H9 (cell line): ENCODE measurements around the gene TMEM234. TPM values are rescaled to one million over a fixed set of nuclear protein-coding genes. Genes with fewer than 3 reads are reported as not detected.

ENCODE experiments used
- DNase-seq: peaks from one replicate; pipeline ENCODE4 v3.0.0-alpha.2; 2017
- H2AFZ ChIP-seq: one replicate; pipeline ENCODE4 v1.6.1; 2013; ENCODE audit warnings: mild to moderate bottlenecking, low read length, control low read depth, moderate library complexity
- H2AK5ac ChIP-seq: 2 replicates; pipeline ENCODE4 v1.6.1; 2013; ENCODE audit warnings: low read length, control low read depth, mixed read lengths; ENCODE audit not compliant: insufficient read length
- H2BK120ac ChIP-seq: one replicate; pipeline ENCODE4 v1.6.1; 2013; ENCODE audit warnings: low read depth, mild to moderate bottlenecking, low read length, control low read depth, inconsistent platforms; ENCODE audit not compliant: poor library complexity, severe bottlenecking
- H2BK12ac ChIP-seq: 2 replicates; pipeline ENCODE4 v1.6.1; 2013; ENCODE audit warnings: low read length, control low read depth, mixed read lengths, low read depth; ENCODE audit not compliant: insufficient read length
- H2BK15ac ChIP-seq: 2 replicates; pipeline ENCODE4 v1.6.1; 2013; ENCODE audit warnings: low read depth, low read length, control low read depth
- H2BK20ac ChIP-seq: one replicate; pipeline ENCODE4 v1.6.1; 2013; ENCODE audit warnings: low read depth, mild to moderate bottlenecking, low read length, control low read depth, inconsistent platforms; ENCODE audit not compliant: poor library complexity, severe bottlenecking
- H2BK5ac ChIP-seq: 2 replicates; pipeline ENCODE4 v1.6.1; 2013; ENCODE audit warnings: low read length, control low read depth, mixed read lengths; ENCODE audit not compliant: insufficient read length
- H3K14ac ChIP-seq: 2 replicates; pipeline ENCODE4 v1.6.1; 2013; ENCODE audit warnings: low read length, control low read depth; ENCODE audit not compliant: insufficient read depth
- H3K18ac ChIP-seq: 2 replicates; pipeline ENCODE4 v1.6.1; 2013; ENCODE audit warnings: low read depth, mild to moderate bottlenecking, mixed read lengths, low read length, control low read depth; ENCODE audit not compliant: insufficient read length
- H3K23ac ChIP-seq: 2 replicates; pipeline ENCODE4 v1.6.1; 2013; ENCODE audit warnings: low read length, control low read depth, mixed read lengths, low read depth; ENCODE audit not compliant: insufficient read length
- H3K23me2 ChIP-seq: 2 replicates; pipeline ENCODE4 v1.6.1; 2013; ENCODE audit warnings: low read depth, mild to moderate bottlenecking, mixed read lengths, low read length, control low read depth; ENCODE audit not compliant: insufficient read length, poor library complexity, severe bottlenecking
- H3K27ac ChIP-seq: 2 replicates; pipeline ENCODE4 v1.5.1; 2013; ENCODE audit warnings: low read length, control low read depth, mixed read lengths, low read depth; ENCODE audit not compliant: insufficient read length
- H3K27me3 ChIP-seq: 2 replicates; pipeline ENCODE4 v1.6.1; 2013; ENCODE audit warnings: low read length, control low read depth, inconsistent platforms; ENCODE audit not compliant: insufficient read depth
- H3K4ac ChIP-seq: 2 replicates; pipeline ENCODE4 v1.6.1; 2013; ENCODE audit warnings: low read depth, mild to moderate bottlenecking, control low read depth, inconsistent platforms, low read length, moderate library complexity
- H3K4me1 ChIP-seq: 2 replicates; pipeline ENCODE4 v1.6.1; 2013; ENCODE audit warnings: low read length, control low read depth, inconsistent platforms; ENCODE audit not compliant: insufficient read depth
- H3K4me2 ChIP-seq: 2 replicates; pipeline ENCODE4 v1.6.1; 2013; ENCODE audit warnings: low read length, control low read depth, mixed read lengths; ENCODE audit not compliant: insufficient read length, insufficient read depth
- H3K56ac ChIP-seq: 2 replicates; pipeline ENCODE4 v1.6.1; 2013; ENCODE audit warnings: low read depth, mild to moderate bottlenecking, mixed read lengths, low read length, control low read depth; ENCODE audit not compliant: insufficient read length
- H3K79me1 ChIP-seq: 2 replicates; pipeline ENCODE4 v1.6.1; 2013; ENCODE audit warnings: low read depth, mild to moderate bottlenecking, moderate library complexity, low read length, control low read depth, inconsistent platforms; ENCODE audit not compliant: insufficient read depth, poor library complexity, severe bottlenecking
- H3K79me2 ChIP-seq: 2 replicates; pipeline ENCODE4 v1.6.1; 2013; ENCODE audit warnings: low read length, control low read depth, inconsistent platforms; ENCODE audit not compliant: insufficient read depth
- H3K9ac ChIP-seq: 2 replicates; pipeline ENCODE4 v1.6.1; 2013; ENCODE audit warnings: low read length, control low read depth, mixed read lengths; ENCODE audit not compliant: insufficient read length; ENCODE audit errors: extremely low read depth
- H3K9me3 ChIP-seq: one replicate; pipeline ENCODE4 v1.6.1; 2013; ENCODE audit warnings: low read depth, low read length, inconsistent platforms; ENCODE audit not compliant: control insufficient read depth
- H3T11ph ChIP-seq: one replicate; pipeline ENCODE4 v1.6.1; 2013; ENCODE audit warnings: mild to moderate bottlenecking, low read length, control low read depth, inconsistent platforms
- H4K20me1 ChIP-seq: one replicate; pipeline ENCODE4 v1.6.1; 2013; ENCODE audit not compliant: control insufficient read depth, insufficient read length, insufficient read depth
- H4K5ac ChIP-seq: 2 replicates; pipeline ENCODE4 v1.6.1; 2013; ENCODE audit warnings: low read depth, mild to moderate bottlenecking, mixed read lengths, low read length, control low read depth; ENCODE audit not compliant: insufficient read length
- H4K8ac ChIP-seq: replicated peaks from 2 replicates; pipeline ENCODE4 v1.6.1; 2013; ENCODE audit warnings: low read length, control low read depth, mixed read lengths, low read depth; ENCODE audit not compliant: insufficient read length
- H4K91ac ChIP-seq: 2 replicates; pipeline ENCODE4 v1.6.1; 2013; ENCODE audit warnings: low read depth, mild to moderate bottlenecking, moderate library complexity, mixed read lengths, low read length, control low read depth; ENCODE audit not compliant: insufficient read length
- H3K27ac Mint-ChIP-seq, 3 experiments: 2 replicates in 2 of 3; 3 replicates in 1 of 3; pipeline ENCODE4 v1.8.0; 2020 to 2021; ENCODE audit warnings: mixed read lengths in 3 of 3, mild to moderate bottlenecking in 1 of 3, moderate library complexity in 1 of 3
- H3K27me3 Mint-ChIP-seq: 2 replicates; pipeline ENCODE4 v1.8.0; 2021; ENCODE audit warnings: low read depth, mild to moderate bottlenecking, moderate library complexity, mixed read lengths
- H3K36me3 Mint-ChIP-seq, 3 experiments: 2 replicates in 2 of 3; 3 replicates in 1 of 3; pipeline ENCODE4 v1.8.0; 2020 to 2021; ENCODE audit warnings: low read depth in 3 of 3, mixed read lengths in 3 of 3; ENCODE audit not compliant: insufficient read depth in 1 of 3
- H3K4me1 Mint-ChIP-seq, 2 experiments: 2 replicates each; pipeline ENCODE4 v1.8.0; 2020; ENCODE audit warnings: mixed read lengths in 2 of 2
- H3K4me3 Mint-ChIP-seq, 2 experiments: 2 replicates in 1 of 2; 3 replicates in 1 of 2; pipeline ENCODE4 v1.8.0; 2020 to 2021; ENCODE audit warnings: mild to moderate bottlenecking in 2 of 2, mixed read lengths in 2 of 2, moderate library complexity in 1 of 2
- H3K9me3 Mint-ChIP-seq, 2 experiments: 2 replicates in 1 of 2; 3 replicates in 1 of 2; pipeline ENCODE4 v1.8.0; 2020; ENCODE audit warnings: mild to moderate bottlenecking in 2 of 2, mixed read lengths in 2 of 2, moderate library complexity in 1 of 2
- CTCF ChIP-seq: fragments of 200-600 bp; sonication (generic); conservative IDR thresholded peaks from 3 replicates; pipeline ENCODE4 v1.8.0; 2021; ENCODE audit warnings: antibody characterized with exemption, mild to moderate bottlenecking
- total RNA-seq: library from RNA; stranded (reverse); gene quantifications from 2 replicates; pipeline ENCODE4 v1.2.1, GENCODE V29; 2021

The TMEM234 gene
- total RNA-seq, 1 experiment from 2014 or later: 19.7 TPM

DNA sequence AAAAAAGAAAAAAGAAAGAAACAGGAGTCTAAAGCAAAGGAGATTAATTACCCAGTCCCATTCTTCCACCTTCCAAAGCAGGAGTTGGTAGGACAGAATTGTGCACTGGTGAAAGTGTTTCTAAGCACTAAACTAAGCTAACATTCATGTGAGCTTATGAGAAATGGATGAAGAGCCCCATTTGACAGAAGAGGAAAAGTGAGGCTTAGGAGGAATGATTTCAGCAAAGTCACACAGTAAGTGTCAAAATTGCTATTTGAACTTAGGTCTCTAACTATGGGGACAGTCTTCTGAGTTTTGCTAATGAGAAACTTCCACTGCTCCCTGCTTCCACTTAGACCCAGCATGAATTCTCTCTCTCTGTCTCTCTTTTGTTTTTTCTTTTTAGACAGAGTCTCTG, 47.6 kb upstream of the TMEM234 start:
- Mint-ChIP-seq H3K4me1 (peaks cover 24 to 37% of the 10 kb centered on the region in 2 experiments), H3K9me3 (no peaks in the 10 kb centered on the region; a peak in 1 of 5 replicates), H3K4me3 (no peak overlapping the region), H3K36me3 (no peaks in the 10 kb centered on the region), H3K27ac (no peak overlapping the region), H3K27me3 (no peaks in the 10 kb centered on the region; the same call in 1 of the 2 replicates)
- H2BK15ac ChIP-seq: no peak overlapping the region
- no peak overlapping the region for H2BK5ac ChIP-seq
- no peak overlapping the region for H3K27ac ChIP-seq
- H3K4me1 ChIP-seq: peaks cover 6% of the 10 kb centered on the region; the same call in 1 of the 2 replicates
- no peak overlapping the region for H3T11ph ChIP-seq
- no peak overlapping the region for H3K14ac ChIP-seq
- no peak overlapping the region for H4K5ac ChIP-seq
- H3K4ac ChIP-seq: no peak overlapping the region
- H2BK20ac ChIP-seq: no peak overlapping the region
- no peak overlapping the region for H3K9ac ChIP-seq
- H4K91ac ChIP-seq: no peak overlapping the region
- no peak for DNase-seq
- peaks cover 7% of the 10 kb centered on the region for H3K23me2 ChIP-seq
- no peak overlapping the region for H3K56ac ChIP-seq
- no peaks in the 10 kb centered on the region for H3K27me3 ChIP-seq
- H3K79me1 ChIP-seq: no peaks in the 10 kb centered on the region
- H3K79me2 ChIP-seq: no peaks in the 10 kb centered on the region; the same call in 1 of the 2 replicates
- no peaks in the 10 kb centered on the region for H3K9me3 ChIP-seq
- no peak overlapping the region for H2AK5ac ChIP-seq
- no peak overlapping the region for H2AFZ ChIP-seq
- no peak overlapping the region for H2BK120ac ChIP-seq
- H3K18ac ChIP-seq: no peak overlapping the region
- no peak for TF ChIP-seq CTCF
- no peak overlapping the region for H3K23ac ChIP-seq
- no peak overlapping the region for H3K4me2 ChIP-seq
- no peaks in the 10 kb centered on the region for H4K20me1 ChIP-seq
- no peak overlapping the region for H2BK12ac ChIP-seq
- no peak overlapping the region for H4K8ac ChIP-seq
